ENCODE measurements around the gene CTRL.

- TF ChIP-seq SP1 (IDR thresholded peaks at IDR 0.05) (peak; percentile 74), ZBTB33 (IDR thresholded peaks at IDR 0.05) (no peak), JUND (IDR thresholded peaks at IDR 0.05) (no peak), CTCF (IDR thresholded peaks at IDR 0.05; ENCODE audit: low read depth, low read length, missing input control) (no peak), REST (IDR thresholded peaks at IDR 0.05) (peak; percentile 80), HNF4G (IDR thresholded peaks at IDR 0.05) (no peak), GABPA (IDR thresholded peaks at IDR 0.05 in 1 of 2, conservative IDR thresholded peaks at IDR 0.05 in 1 of 2) (peak; percentile 74 to 93), TAF1 (conservative IDR thresholded peaks at IDR 0.05) (no peak), MAX (IDR thresholded peaks at IDR 0.05) (no peak), YY1 (IDR thresholded peaks at IDR 0.05) (peak; percentile 94), HNF4A (conservative IDR thresholded peaks at IDR 0.05) (peak in 1 of 2 donors; percentile 15)
These were observed 3.9 kb upstream of the CTRL start for GRCh38 chr16:67935402-67936123.
